ENCODE measurements around the gene ADGRB3.

Gene ADGRB3

DNA sequence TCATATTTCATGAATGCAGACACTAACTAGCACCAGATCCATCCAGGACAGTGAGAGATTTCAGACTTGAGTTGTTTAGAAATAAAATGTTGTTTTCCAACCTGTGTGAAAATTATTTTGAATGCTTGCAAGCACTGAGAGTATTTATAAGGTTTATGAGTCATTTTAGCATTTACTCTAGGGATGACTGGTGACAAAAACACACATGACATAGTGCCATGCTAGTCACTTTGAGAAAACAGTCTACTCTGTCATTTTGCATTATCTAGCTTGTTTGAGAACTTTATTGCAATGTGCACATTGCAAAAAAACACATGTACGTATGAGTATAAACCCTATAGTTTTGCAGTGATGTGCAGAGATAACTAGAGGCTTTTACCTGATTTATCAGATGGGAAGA is 705.1 kb downstream of the ADGRB3 start:
- Histone ChIP-seq H3K4me1 (ENCODE audit: control insufficient read depth in 1 of 2, insufficient read depth in 2 of 2, low read length in 2 of 2) (peaks cover 0 to 4% of the 10 kb centered on the region in 2 donors), H3K36me3 (ENCODE audit: control insufficient read depth in 1 of 2, insufficient read depth in 2 of 2, low read length in 2 of 2) (no peaks in the 10 kb centered on the region), H3K27ac (ENCODE audit: low read length) (no peak overlapping the region), H3K27me3 (ENCODE audit: low read depth, low read length) (no peaks in the 10 kb centered on the region), H3K4me3 (ENCODE audit: low read depth in 1 of 2, low read length in 2 of 2) (no peak overlapping the region), H3K9me3 (ENCODE audit: control insufficient read depth in 1 of 2, low read length in 2 of 2) (no peaks in the 10 kb centered on the region)

GRCh38 chr6:69343851-69344250 is 708.8 kb downstream of the ADGRB3 start:
- no peak overlapping the region for H3K4me3 ChIP-seq (ENCODE audit: low read depth in 1 of 2, low read length in 2 of 2)
- no peak overlapping the region for H3K27ac ChIP-seq (ENCODE audit: low read length)
- no peaks in the 10 kb centered on the region for H3K27me3 ChIP-seq (ENCODE audit: low read depth, low read length)
- H3K36me3 ChIP-seq (ENCODE audit: control insufficient read depth in 1 of 2, insufficient read depth in 2 of 2, low read length in 2 of 2) = no peaks in the 10 kb centered on the region
- peaks cover 0 to 4% of the 10 kb centered on the region in 2 donors for H3K4me1 ChIP-seq (ENCODE audit: control insufficient read depth in 1 of 2, insufficient read depth in 2 of 2, low read length in 2 of 2)
- H3K9me3 ChIP-seq (ENCODE audit: control insufficient read depth in 1 of 2, low read length in 2 of 2) = no peaks in the 10 kb centered on the region

GRCh38 chr6:69349771-69350170 is 714.7 kb downstream of the ADGRB3 start:
- H3K27me3 ChIP-seq (ENCODE audit: low read depth, low read length) = no peaks in the 10 kb centered on the region
- no peak overlapping the region for H3K4me3 ChIP-seq (ENCODE audit: low read depth in 1 of 2, low read length in 2 of 2)
- H3K4me1 ChIP-seq (ENCODE audit: control insufficient read depth in 1 of 2, insufficient read depth in 2 of 2, low read length in 2 of 2) = no peaks in the 10 kb centered on the region
- H3K36me3 ChIP-seq (ENCODE audit: control insufficient read depth in 1 of 2, insufficient read depth in 2 of 2, low read length in 2 of 2) = no peaks in the 10 kb centered on the region
- H3K9me3 ChIP-seq (ENCODE audit: control insufficient read depth in 1 of 2, low read length in 2 of 2) = no peaks in the 10 kb centered on the region
- no peak overlapping the region for H3K27ac ChIP-seq (ENCODE audit: low read length)

DNA sequence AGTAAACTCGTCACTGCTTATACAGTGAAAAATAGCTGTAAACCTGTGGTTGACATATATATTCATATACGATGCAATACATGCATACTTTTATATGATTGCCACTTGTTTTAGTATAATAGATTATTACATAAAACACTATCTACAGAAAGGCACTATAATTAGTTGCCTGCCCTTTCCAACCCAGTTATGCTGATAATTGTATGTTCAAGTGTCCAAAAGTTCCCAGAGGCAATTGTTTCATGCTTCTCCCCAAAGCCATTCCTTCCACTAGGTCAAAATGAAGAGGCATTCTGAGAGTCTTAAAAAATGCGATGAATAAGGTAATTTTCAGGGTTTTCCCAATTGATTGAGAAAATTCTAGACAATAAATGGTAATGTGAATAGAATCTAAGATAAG is 727.1 kb downstream of the ADGRB3 start:
- Histone ChIP-seq H3K27me3 (ENCODE audit: low read depth, low read length) (no peaks in the 10 kb centered on the region), H3K27ac (ENCODE audit: low read length) (no peak overlapping the region), H3K4me3 (ENCODE audit: low read depth in 1 of 2, low read length in 2 of 2) (no peak overlapping the region), H3K9me3 (ENCODE audit: control insufficient read depth in 1 of 2, low read length in 2 of 2) (no peaks in the 10 kb centered on the region), H3K4me1 (ENCODE audit: control insufficient read depth in 1 of 2, insufficient read depth in 2 of 2, low read length in 2 of 2) (no peaks in the 10 kb centered on the region), H3K36me3 (ENCODE audit: control insufficient read depth in 1 of 2, insufficient read depth in 2 of 2, low read length in 2 of 2) (no peaks in the 10 kb centered on the region)

GRCh38 chr6:69366831-69367230 is 731.7 kb downstream of the ADGRB3 start:
- no peaks in the 10 kb centered on the region for H3K9me3 ChIP-seq (ENCODE audit: control insufficient read depth in 1 of 2, low read length in 2 of 2)
- H3K4me1 ChIP-seq (ENCODE audit: control insufficient read depth in 1 of 2, insufficient read depth in 2 of 2, low read length in 2 of 2) = no peaks in the 10 kb centered on the region
- no peak overlapping the region for H3K4me3 ChIP-seq (ENCODE audit: low read depth in 1 of 2, low read length in 2 of 2)
- H3K27me3 ChIP-seq (ENCODE audit: low read depth, low read length) = no peaks in the 10 kb centered on the region
- H3K36me3 ChIP-seq (ENCODE audit: control insufficient read depth in 1 of 2, insufficient read depth in 2 of 2, low read length in 2 of 2) = no peaks in the 10 kb centered on the region
- H3K27ac ChIP-seq (ENCODE audit: low read length) = no peak overlapping the region

GRCh38 chr6:69368613-69369012 is 733.5 kb downstream of the ADGRB3 start:
- Histone ChIP-seq H3K4me3 (ENCODE audit: low read depth in 1 of 2, low read length in 2 of 2) (no peak overlapping the region), H3K27ac (ENCODE audit: low read length) (no peak overlapping the region), H3K27me3 (ENCODE audit: low read depth, low read length) (no peaks in the 10 kb centered on the region), H3K4me1 (ENCODE audit: control insufficient read depth in 1 of 2, insufficient read depth in 2 of 2, low read length in 2 of 2) (no peaks in the 10 kb centered on the region), H3K9me3 (ENCODE audit: control insufficient read depth in 1 of 2, low read length in 2 of 2) (no peaks in the 10 kb centered on the region), H3K36me3 (ENCODE audit: control insufficient read depth in 1 of 2, insufficient read depth in 2 of 2, low read length in 2 of 2) (no peaks in the 10 kb centered on the region)

DNA sequence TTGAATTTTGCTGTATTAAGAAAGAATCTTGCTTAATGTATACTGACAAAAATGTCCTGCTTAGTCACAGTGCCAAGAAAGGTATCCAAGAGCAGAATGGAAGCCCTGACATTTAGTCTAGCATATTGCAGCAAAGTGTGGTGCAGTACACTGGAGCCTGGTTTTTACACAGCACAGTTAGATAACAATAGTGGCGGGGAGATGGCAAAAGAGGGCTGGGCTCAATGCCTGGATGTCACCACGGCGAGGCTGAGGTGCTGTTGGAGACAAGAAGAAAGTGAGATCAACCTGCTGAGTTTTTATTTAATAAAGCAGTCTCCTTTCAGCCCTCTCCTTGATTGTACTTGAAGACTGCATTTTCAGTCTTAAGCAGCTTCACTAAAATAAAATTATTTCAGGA is 735.7 kb downstream of the ADGRB3 start:
- Histone ChIP-seq H3K4me1 (ENCODE audit: control insufficient read depth in 1 of 2, insufficient read depth in 2 of 2, low read length in 2 of 2) (no peaks in the 10 kb centered on the region), H3K4me3 (ENCODE audit: low read depth in 1 of 2, low read length in 2 of 2) (no peak overlapping the region), H3K27me3 (ENCODE audit: low read depth, low read length) (no peaks in the 10 kb centered on the region), H3K9me3 (ENCODE audit: control insufficient read depth in 1 of 2, low read length in 2 of 2) (no peaks in the 10 kb centered on the region), H3K36me3 (ENCODE audit: control insufficient read depth in 1 of 2, insufficient read depth in 2 of 2, low read length in 2 of 2) (no peaks in the 10 kb centered on the region), H3K27ac (ENCODE audit: low read length) (no peak overlapping the region)

DNA sequence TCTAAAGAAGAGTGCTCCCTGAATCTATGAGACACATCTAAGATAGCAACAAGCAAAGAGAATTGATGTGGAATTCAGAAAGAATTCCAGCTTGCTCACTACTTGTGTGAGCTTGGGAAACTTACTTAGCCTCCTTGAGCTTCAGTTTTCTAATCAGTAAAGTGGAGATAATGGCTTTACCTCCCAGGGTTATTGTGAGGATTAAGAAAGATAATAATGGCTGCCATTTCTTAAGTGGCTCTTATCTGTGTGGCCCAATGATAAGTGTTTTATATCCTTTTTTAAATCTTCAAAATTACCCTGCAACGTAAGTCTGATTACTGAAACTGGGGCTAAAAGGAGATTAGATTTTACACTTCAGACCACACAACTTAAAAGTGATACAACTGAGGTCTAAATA is 743.2 kb downstream of the ADGRB3 start:
- no peak overlapping the region for H3K27ac ChIP-seq (ENCODE audit: low read length)
- no peaks in the 10 kb centered on the region for H3K4me1 ChIP-seq (ENCODE audit: control insufficient read depth in 1 of 2, insufficient read depth in 2 of 2, low read length in 2 of 2)
- no peaks in the 10 kb centered on the region for H3K36me3 ChIP-seq (ENCODE audit: control insufficient read depth in 1 of 2, insufficient read depth in 2 of 2, low read length in 2 of 2)
- no peaks in the 10 kb centered on the region for H3K9me3 ChIP-seq (ENCODE audit: control insufficient read depth in 1 of 2, low read length in 2 of 2)
- H3K27me3 ChIP-seq (ENCODE audit: low read depth, low read length) = no peaks in the 10 kb centered on the region
- no peak overlapping the region for H3K4me3 ChIP-seq (ENCODE audit: low read depth in 1 of 2, low read length in 2 of 2)

DNA sequence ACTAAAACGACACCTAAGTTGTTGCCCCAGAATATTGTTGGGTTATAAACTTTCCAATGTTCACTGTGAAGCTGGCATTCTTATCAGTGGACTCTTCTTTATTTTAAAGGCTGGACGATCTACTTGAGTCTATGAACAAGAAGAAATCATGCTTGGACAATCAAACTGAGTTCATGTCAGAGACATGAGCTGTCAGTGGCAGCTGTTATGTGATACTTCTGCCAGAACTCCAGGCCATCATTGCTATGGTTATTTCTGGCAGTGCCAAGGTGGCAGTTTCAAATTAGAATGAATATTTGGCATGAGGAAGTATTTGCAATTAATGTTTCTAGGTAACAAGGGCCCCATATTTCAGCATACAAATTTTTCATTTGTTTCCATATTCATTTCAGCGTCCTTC is 744.4 kb downstream of the ADGRB3 start:
- H3K4me1 ChIP-seq (ENCODE audit: control insufficient read depth in 1 of 2, insufficient read depth in 2 of 2, low read length in 2 of 2) = no peaks in the 10 kb centered on the region
- no peaks in the 10 kb centered on the region for H3K27me3 ChIP-seq (ENCODE audit: low read depth, low read length)
- no peak overlapping the region for H3K4me3 ChIP-seq (ENCODE audit: low read depth in 1 of 2, low read length in 2 of 2)
- H3K36me3 ChIP-seq (ENCODE audit: control insufficient read depth in 1 of 2, insufficient read depth in 2 of 2, low read length in 2 of 2) = no peaks in the 10 kb centered on the region
- no peaks in the 10 kb centered on the region for H3K9me3 ChIP-seq (ENCODE audit: control insufficient read depth in 1 of 2, low read length in 2 of 2)
- no peak overlapping the region for H3K27ac ChIP-seq (ENCODE audit: low read length)

DNA sequence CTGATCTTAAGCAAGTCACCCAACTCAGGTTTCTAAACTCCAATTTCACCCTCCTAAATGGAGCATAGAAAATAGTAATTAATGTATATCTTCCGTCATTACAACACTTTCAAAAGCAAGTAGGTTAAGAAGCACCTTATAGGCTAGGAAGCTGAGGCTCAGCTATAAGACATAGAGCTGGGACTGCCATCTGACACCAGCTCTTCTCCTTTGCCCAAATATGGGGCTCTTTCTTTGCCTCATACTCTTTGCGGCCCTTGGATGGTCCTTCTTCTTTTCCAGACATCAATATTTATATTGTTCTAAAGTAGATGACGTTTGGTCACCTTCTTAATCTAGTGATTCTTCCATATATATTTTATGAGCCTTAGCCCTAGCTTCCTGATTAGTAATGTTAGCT is 748.5 kb downstream of the ADGRB3 start:
- H3K4me3 ChIP-seq (ENCODE audit: low read depth in 1 of 2, low read length in 2 of 2) = no peak overlapping the region
- H3K27me3 ChIP-seq (ENCODE audit: low read depth, low read length) = no peaks in the 10 kb centered on the region
- H3K27ac ChIP-seq (ENCODE audit: low read length) = no peak overlapping the region
- H3K9me3 ChIP-seq (ENCODE audit: control insufficient read depth in 1 of 2, low read length in 2 of 2) = no peaks in the 10 kb centered on the region
- no peaks in the 10 kb centered on the region for H3K4me1 ChIP-seq (ENCODE audit: control insufficient read depth in 1 of 2, insufficient read depth in 2 of 2, low read length in 2 of 2)
- H3K36me3 ChIP-seq (ENCODE audit: control insufficient read depth in 1 of 2, insufficient read depth in 2 of 2, low read length in 2 of 2) = no peaks in the 10 kb centered on the region

DNA sequence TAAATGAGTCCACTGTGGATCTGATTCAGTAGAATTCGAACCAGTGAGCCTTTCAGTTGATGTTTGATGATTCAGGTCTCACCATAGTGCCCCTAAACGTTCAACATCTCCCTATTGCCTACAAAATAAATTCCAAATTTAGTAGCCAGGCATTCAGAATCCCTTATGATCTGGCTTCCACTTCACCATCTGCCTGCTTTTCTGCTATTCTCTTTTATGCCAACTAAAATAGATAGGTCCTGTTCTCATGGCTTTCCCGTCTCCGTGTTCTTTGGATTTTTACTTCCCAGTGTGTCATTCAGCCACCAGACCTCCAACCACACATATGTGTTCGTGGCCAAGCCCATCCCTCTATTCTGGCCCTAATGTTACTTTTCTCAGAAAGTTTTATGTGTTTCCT is 751.3 kb downstream of the ADGRB3 start:
- Histone ChIP-seq H3K27me3 (ENCODE audit: low read depth, low read length) (no peaks in the 10 kb centered on the region), H3K4me1 (ENCODE audit: control insufficient read depth in 1 of 2, insufficient read depth in 2 of 2, low read length in 2 of 2) (no peaks in the 10 kb centered on the region), H3K36me3 (ENCODE audit: control insufficient read depth in 1 of 2, insufficient read depth in 2 of 2, low read length in 2 of 2) (no peaks in the 10 kb centered on the region), H3K27ac (ENCODE audit: low read length) (no peak overlapping the region), H3K4me3 (ENCODE audit: low read depth in 1 of 2, low read length in 2 of 2) (no peak overlapping the region), H3K9me3 (ENCODE audit: control insufficient read depth in 1 of 2, low read length in 2 of 2) (no peaks in the 10 kb centered on the region)

GRCh38 chr6:69390125-69390524 is 755.0 kb downstream of the ADGRB3 start:
- Histone ChIP-seq H3K4me1 (ENCODE audit: control insufficient read depth in 1 of 2, insufficient read depth in 2 of 2, low read length in 2 of 2) (no peaks in the 10 kb centered on the region), H3K27ac (ENCODE audit: low read length) (no peak overlapping the region), H3K4me3 (ENCODE audit: low read depth in 1 of 2, low read length in 2 of 2) (no peak overlapping the region), H3K36me3 (ENCODE audit: control insufficient read depth in 1 of 2, insufficient read depth in 2 of 2, low read length in 2 of 2) (no peaks in the 10 kb centered on the region), H3K27me3 (ENCODE audit: low read depth, low read length) (no peaks in the 10 kb centered on the region), H3K9me3 (ENCODE audit: control insufficient read depth in 1 of 2, low read length in 2 of 2) (no peaks in the 10 kb centered on the region)

Measured in muscle layer of duodenum (tissue), 2 donors.